Muscle of back (tissue), 13 donors: ENCODE measurements around the gene TRIM8. TPM values are rescaled to one million over a fixed set of nuclear protein-coding genes. Genes with fewer than 3 reads are reported as not detected.

Source experiments
- DNase-seq, 3 donors: peaks; one replicate each; pipeline versions ENCODE4 v3.0.0 to v3.0.0-alpha.2; 2013
- long read RNA-seq, 9 donors: transcript quantifications; one replicate each; lab custom pipeline, GENCODE V29; 2026
- polyA plus RNA-seq, 10 donors: library from polyadenylated mRNA; unstranded; fragments of 120-200 nt; gene quantifications; one replicate each; pipeline ENCODE4 v1.2.1, GENCODE V29; 2013; ENCODE audit not compliant: insufficient read length in 10 of 10

The TRIM8 gene, protein sequence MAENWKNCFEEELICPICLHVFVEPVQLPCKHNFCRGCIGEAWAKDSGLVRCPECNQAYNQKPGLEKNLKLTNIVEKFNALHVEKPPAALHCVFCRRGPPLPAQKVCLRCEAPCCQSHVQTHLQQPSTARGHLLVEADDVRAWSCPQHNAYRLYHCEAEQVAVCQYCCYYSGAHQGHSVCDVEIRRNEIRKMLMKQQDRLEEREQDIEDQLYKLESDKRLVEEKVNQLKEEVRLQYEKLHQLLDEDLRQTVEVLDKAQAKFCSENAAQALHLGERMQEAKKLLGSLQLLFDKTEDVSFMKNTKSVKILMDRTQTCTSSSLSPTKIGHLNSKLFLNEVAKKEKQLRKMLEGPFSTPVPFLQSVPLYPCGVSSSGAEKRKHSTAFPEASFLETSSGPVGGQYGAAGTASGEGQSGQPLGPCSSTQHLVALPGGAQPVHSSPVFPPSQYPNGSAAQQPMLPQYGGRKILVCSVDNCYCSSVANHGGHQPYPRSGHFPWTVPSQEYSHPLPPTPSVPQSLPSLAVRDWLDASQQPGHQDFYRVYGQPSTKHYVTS
- 10 to 100 TPM; 67.0 to 87.1 (median 74.8) TPM for polyA plus RNA-seq
- long read RNA-seq, donor 1, full-length matches to known transcripts: 14 of 14 reads
- long read RNA-seq, donor 1, partial matches to known transcripts: 0 of 14 reads
- long read RNA-seq, donor 1, other reads (novel, unspliced or antisense): 0 of 14 reads
- long read RNA-seq, donor 2, full-length matches to known transcripts: 12 of 84 reads
- long read RNA-seq, donor 2, partial matches to known transcripts: 43 of 84 reads
- long read RNA-seq, donor 2, other reads (novel, unspliced or antisense): 29 of 84 reads
- long read RNA-seq, donor 3: 0 reads
- long read RNA-seq, donor 4, full-length matches to known transcripts: 11 of 11 reads
- long read RNA-seq, donor 4, partial matches to known transcripts: 0 of 11 reads
- long read RNA-seq, donor 4, other reads (novel, unspliced or antisense): 0 of 11 reads
- long read RNA-seq, donor 5, full-length matches to known transcripts: 14 of 138 reads
- long read RNA-seq, donor 5, partial matches to known transcripts: 71 of 138 reads
- long read RNA-seq, donor 5, other reads (novel, unspliced or antisense): 53 of 138 reads
- long read RNA-seq, donor 6, full-length matches to known transcripts: 16 of 16 reads
- long read RNA-seq, donor 6, partial matches to known transcripts: 0 of 16 reads
- long read RNA-seq, donor 6, other reads (novel, unspliced or antisense): 0 of 16 reads
- long read RNA-seq, donor 7, full-length matches to known transcripts: 17 of 17 reads
- long read RNA-seq, donor 7, partial matches to known transcripts: 0 of 17 reads
- long read RNA-seq, donor 7, other reads (novel, unspliced or antisense): 0 of 17 reads
- long read RNA-seq, donor 8, full-length matches to known transcripts: 13 of 13 reads
- long read RNA-seq, donor 8, partial matches to known transcripts: 0 of 13 reads
- long read RNA-seq, donor 8, other reads (novel, unspliced or antisense): 0 of 13 reads
- long read RNA-seq, donor 9, full-length matches to known transcripts: 4 of 4 reads
- long read RNA-seq, donor 9, partial matches to known transcripts: 0 of 4 reads
- long read RNA-seq, donor 9, other reads (novel, unspliced or antisense): 0 of 4 reads

DNA sequence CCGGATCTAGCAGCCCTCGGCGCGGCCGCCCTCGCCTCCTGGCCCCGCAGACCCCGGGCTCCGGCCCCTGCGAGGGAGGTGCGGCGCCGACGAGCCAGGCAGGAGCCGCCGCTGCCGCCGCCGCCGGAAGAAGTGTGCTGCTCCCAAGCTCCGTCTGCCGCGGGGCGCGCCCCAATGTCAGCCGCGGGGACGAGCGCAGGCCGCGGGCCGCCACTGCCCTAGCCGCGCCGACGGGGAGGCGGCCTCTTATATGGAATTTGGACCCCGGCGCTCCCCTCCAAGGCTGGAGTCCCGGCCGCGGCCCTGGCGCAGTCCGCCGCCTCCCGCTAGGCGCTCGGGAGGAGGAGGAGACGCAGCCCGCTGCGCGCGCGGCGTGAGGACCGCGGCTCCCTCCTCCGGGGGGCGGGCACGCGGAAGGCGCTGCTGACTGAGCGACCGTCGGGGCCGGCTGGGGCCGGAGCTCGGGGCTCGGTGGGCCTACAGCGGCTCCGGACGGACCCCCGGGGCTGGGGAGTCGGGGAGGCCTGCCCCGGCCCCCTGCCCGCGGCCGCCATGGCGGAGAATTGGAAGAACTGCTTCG, at the start of gene TRIM8:
TSS of gene TRIM8 (plus strand) at position 414 of the 580 bp plus-strand sequence. CDS start at position 553, 139 bp downstream.
- DNase-seq: peak in 2 of 3 donors; percentile 61 to 84

DNA sequence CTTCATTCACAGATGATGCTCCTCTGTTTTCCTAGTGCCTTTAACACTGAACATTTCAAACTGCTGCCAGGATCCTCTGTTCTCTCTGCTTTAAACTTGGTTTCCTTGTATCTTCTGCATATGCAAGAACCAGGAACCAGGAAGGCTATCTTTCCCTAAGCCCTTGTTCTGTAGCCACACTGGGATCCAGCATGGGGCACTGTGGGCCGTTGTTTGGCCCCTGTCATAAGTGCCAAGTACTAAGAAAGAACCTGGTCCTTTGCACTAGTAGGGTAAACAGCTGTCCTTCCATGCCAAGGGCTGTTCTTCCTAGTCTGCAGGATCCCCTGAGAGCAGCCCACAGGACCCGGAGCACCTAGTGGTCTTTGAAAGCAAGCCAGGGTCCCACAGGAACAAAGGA, 49.0 kb upstream of the TRIM8 start:
- no peak for DNase-seq

DNA sequence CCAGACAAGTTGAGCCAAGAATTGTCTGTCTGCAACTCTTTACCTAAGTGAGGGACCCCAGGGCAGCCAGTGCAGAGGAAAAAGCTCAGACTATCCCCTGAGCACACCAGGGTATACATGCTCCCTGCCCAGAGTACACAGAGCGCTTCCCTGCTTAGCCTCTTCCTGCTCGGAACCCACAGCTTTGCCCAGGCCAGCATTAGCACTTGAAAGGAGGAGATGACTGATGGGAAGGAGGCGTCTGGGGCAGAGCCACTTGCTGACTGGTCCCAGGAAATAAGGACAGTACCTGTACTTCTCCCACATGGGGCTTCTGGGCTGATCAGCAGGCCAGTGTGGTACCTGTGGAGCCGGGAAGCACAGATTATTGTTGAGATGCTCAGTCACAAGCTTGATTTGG, 48.4 kb upstream of the TRIM8 start:
- DNase-seq: no peak

DNA sequence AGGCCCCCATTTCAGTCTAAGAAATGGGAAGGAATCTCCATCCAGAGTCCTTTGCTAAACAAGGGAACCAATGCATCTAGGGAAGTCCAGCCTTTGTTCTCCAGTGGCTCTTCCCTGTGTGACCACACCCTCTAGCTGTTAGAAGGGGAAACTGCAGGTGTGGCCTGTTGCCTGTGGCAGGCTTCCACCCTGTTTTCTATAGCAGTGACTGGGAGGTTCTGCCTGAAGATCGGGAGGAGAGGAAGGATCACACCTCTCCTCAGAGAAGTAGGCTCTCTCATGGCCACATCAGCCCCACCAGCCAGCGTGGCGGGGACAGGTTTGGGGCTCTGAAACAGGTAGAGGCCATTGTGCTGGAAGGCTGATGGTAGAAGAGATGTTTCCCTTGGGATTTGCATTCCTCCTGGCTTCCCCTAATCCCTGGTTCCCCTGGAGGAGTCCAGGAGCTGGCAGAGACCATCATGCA, 47.7 kb upstream of the TRIM8 start:
- peak in 1 of 3 donors; percentile 65 for DNase-seq

DNA sequence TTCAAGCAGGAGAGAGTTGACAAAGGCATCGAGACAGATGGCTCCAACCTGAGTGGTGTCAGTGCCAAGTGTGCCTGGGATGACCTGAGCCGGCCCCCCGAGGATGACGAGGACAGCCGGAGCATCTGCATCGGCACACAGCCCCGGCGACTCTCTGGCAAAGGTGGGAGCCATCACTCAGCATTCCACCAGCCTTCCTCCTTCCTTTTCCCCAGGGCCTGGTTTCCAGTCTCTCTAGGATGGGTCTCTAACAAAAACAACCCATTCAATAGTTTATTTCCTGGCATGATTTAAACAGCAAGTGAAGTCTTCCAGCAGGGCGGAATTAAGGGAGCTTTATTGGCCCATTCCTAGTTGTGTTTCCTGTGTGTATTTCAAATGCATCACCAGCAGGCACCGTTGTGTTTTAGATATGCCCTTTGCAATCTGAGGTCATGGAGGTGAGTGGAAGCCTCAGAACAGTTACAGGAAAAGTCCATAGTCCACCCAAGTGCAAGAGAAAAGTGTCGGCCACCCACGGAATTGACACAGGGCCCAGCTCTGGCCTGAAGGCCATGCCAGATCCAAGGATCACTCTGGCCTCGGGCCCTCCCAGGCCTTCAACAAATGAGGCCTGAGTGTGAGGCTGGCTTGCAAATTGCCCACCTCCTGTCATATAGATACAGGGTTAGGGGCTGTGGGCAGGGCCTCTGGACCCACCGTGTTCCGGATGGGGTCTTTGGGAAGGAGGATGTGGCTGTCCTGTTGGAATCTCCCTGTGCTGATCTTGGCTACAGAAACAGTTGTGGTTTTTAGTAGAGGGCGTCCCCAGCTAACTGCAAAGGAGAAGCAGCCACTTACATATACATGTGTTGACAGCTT, 46.9 kb upstream of the TRIM8 start:
- DNase-seq: peak in 1 of 3 donors; percentile 47

DNA sequence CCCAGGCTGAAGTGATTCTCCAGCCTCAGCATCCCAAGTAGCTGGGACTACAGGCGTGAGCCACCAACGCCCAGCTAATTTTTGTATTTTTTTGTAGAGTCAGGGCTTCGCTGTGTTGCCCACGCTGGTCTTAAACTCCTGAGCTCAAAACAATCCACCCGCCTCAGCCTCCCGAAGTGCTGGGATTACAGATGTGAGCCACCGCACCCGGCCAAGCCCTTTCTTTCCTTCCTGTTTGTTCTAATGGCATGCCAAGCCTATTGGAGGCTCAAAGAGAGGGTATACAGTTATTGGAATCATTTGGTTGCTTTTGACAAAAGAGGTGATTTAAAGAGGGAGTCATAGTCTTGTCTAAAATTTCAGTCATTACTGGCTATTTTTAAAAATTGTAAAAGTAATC, 46.0 kb upstream of the TRIM8 start:
- no peak for DNase-seq

DNA sequence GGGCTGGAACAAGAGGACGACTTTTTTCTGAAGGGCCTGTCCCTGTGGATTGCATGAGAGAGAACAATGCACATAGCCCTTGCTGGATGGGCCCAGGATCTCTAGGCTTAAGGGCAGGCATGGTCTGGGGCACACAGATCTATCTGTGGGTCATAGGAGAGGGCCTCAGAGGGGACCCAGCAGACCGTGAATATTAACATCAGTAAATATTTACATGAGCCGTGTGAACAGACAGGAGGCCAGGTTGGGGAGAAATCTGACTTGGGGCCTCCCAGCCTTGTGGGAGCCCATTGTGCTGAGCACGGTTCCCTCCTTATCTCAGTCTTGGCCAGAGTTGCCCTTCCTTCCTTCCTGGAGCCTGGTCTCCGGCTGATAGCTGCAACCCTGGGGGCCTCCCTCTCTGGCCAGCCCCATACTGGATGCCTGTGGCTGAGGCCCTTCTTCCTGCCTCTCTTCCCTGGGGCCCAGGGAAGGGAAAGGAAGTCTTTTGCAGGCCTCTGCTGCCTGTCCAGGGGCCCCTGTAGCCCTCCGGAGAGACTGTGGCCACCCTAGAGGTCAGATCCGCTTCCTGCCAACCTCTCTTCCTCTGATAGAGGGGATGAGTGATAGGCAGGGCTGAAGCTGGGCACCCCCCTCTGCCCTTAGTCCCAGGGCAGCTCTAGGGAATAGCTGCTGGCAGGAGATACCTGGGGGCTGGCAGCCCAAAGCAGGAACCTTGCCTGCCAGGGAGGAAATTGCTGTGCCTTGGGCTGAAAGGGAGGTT, 44.5 kb upstream of the TRIM8 start:
- DNase-seq: peak in 1 of 3 donors; percentile 53

DNA sequence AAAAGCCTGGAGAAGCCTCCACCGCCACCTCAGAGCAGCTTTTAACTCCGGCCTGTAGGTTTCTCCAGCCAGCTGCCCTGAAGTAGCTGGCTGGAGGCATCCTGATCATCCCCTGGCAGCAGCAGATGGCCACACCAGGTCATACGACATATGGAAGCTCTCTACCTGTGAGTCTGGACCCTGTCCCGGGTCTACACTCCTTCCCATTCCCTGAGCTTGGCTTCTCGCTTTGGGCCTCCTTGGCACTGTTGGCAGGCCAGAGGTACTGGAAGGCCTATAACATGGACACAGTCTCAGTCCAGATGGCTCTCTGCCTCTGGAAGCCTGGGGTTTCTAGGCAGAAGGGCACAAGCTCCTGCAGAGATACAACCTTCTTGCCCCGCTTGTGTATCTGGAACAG, 43.5 kb upstream of the TRIM8 start:
- no peak for DNase-seq

DNA sequence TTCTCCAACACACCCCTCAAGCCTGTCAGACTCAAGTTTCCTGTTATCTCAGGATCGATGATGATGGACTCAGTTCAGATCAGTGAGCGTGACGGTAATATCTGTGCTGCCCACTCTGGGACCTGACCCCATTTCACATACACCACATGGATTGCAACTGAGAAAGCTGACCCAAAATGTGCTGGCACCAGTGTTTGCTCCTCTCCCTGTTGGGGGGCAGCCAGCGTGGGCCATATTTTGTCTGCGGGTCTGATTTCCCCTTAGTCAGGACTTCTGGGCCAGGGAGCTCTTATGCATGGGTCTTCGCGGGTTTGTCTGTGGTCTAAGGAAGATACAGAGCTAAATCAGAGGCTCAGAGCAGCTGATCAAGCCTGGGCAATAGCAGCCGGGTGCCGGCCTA, 42.6 kb upstream of the TRIM8 start:
- no peak for DNase-seq

DNA sequence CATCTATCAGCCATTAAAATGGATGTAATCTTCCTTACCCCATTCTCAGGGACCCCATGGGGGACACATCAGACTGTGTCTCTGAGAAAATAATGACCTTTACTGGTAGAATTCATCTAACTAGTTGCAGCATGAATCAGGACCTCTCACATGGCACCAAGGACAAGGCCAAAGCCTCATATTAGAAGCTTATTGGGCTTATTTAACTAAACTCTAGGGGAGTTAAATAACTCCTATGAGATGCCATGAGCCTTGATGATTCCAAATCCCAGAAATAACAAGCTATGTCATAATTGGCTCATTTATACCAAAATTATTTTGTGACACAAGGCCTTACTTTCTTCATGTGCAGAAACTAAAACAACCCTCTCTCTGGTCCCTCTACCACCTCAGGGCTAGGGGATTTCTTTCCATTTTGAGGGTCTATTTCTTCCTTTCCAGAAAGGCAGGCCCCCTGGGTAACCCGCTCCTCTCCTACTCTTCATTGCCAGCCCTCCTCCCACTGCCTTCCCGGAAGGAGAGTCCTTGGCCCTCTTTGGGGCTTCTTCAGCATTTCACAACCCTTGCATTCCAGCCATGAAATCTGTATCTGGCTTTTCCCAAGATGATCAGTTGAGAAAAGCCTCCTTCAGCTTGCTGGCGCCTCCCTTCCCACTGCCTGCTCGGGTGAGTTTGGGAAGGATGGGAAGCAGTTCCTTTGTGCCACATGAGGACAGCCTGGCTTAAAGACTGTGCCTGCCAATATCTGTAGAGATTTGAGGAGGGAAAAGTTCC, 41.8 kb upstream of the TRIM8 start:
- peak in 1 of 3 donors; percentile 71 for DNase-seq

DNA sequence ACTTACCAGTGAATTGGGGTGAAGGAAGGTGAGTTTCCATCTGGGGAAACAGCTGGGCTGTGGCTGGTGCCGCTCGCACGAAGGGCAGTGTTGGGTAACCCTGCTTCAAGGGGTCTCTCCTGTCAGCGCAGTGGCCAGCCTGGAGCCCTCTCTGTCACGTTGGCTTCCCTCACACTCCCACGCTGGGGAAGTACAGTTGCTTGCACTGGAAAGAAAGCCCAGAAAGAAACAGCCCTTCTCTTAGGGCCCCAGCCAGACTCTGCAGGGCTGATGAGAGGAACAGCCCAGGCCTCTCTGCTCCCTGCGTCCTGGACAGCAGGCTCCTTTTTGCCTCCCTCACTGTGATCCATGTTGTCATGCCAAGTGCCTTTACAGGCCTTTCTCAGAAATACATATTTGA, 40.3 kb upstream of the TRIM8 start:
- DNase-seq: no peak

DNA sequence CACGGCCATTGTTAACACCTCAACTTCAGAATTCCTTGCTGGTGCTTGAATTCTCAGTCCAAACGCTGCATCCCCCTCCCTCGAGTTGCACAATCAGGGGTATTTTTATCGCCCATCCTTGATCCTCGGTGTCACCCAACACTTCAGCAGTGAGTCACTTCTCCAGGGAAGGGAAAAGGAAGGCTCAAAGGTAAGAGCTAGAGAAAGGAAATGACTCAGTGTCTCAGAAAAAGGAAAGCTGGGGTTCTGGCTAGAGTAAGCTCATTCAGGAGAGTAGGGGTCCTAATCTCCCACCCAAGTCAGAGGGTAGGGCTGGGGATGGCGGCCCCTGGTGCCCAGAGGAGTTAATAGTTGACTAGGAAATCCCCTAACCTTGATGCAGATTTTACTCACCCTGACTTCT, 39.8 kb upstream of the TRIM8 start:
- peak in 1 of 3 donors; percentile 76 for DNase-seq

DNA sequence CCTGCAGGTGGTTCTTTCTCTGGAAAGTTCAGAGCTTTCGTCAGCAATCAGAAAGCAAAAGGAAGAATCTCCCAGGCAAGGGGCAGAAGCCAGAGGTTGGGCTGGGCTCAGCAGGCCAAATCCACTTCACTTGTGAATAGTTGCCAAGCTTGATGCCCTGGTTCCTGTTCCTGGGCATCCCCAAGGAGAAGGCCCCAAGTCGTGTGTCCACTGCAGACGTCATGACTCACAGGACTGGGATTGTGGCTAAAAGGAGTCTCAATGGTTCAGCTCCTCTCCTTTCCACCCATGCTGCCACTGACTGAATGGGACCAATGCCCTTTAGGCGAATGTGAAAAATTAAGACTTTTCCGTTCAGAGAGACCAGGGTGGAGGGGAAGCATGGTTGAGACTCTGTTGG, 38.6 kb upstream of the TRIM8 start:
- DNase-seq: no peak

DNA sequence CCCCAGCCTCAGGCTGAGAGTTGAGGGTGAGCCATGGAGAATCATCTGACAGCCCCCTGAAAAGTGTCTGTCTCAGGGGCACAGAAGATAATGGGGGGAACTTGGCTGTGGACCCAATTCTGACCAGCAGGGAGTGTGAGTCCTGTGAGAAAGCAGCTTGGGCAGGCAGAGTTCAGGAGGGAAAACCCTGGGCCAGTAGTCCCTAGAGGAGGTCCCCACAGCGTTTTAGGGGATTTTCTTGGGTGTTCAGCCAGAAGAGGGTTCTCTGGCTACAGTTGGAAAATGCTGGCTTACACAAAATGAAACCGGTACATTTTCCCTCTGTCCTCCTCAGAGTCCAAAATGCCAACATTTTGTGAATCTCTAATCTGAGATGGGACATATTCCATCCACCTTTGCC, 35.8 kb upstream of the TRIM8 start:
- no peak for DNase-seq

DNA sequence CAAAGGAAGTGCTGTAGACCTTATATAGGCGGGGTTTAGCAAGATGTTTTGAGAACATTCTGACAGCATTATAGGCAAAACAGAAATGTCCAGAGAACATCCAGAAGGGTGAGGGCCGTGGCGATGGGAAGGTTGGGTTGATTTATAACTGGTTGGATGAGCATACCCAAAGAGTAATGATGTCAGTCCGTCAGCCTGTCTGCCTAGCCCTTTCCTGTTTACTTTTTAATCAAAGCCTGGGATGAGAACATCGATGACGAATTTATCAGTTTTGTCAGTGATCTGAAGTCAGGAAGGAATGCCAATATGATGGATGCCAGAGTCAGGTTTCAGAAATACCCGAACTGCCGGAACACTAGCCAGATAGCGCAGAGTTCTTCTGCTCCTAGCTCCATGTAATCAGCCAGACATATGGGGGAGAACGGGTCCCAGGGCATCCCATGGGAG, 33.8 kb upstream of the TRIM8 start:
- DNase-seq: no peak

DNA sequence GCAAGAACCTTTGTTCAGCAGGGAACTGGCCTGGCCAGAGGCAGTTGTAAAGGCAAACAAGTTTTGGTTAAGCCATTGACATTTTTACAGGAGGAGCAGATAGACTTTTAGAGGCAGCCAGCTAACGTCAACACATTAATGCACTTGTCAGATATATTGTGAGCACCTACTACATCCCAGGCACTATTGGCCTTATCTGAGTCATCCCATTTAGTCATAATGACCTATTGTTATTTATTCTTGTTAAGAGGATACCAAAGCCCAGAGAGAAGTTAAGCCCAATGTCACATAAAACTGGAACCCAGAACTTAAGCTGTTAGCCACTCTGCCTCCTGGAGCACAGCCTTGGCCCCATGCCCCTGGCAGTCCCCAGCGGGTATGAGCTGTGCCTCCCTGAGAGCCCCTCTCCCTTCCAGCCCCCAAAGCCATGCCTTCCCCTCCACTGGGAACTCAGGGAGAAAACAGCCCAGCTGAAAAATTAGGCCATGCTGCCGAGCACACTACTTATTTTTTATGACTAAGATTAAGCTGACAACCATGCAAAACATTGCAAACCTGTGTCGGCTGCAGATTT, 32.7 kb upstream of the TRIM8 start:
- no peak for DNase-seq

DNA sequence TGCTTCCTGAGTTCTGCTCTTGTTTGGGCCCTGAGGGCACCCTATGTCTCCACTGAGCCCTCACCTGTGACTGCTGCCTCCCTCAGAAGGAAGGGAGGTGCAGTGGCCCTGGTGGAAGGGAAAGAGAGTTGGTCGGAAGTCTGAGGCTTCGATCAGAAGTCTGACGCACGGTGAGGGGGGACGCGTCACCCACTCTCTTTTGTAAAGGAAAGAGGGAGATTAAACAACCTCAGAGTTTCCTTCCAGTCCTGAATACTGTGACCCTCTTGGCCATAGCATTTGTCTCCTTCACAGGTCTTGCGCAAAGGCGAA, 31.4 kb upstream of the TRIM8 start:
- DNase-seq: no peak

DNA sequence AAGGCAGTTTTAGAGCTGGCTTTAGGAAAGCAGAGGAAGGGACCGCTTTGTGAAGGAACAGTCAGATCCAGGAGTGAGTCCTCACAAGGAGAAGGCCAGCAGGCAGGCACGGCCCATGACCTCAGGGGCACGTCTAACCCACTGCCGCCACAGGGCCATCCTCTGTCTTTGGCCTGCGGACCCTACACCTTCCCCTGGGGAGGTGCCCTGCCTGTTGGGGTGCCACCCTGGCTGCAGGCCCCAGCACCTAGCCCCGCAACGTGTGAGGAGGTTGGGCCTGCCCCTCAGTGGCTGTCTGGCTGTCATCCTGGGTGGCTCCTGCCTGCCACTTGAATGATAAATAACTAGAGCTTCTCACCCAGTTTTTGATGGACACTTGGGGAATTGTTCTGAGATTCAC, 31.0 kb upstream of the TRIM8 start:
- no peak for DNase-seq
